GM19395 (cell line): ENCODE data around the gene MKS1.

ENCODE experiments used
- ATAC-seq: cut with Tn5 transposase; IDR thresholded peaks from one replicate; pipeline ENCODE4 v1.9.1; 2021; ENCODE audit warnings: mild to moderate bottlenecking, moderate library complexity; ENCODE audit not compliant: unreplicated experiment

MKS1 gene

DNA sequence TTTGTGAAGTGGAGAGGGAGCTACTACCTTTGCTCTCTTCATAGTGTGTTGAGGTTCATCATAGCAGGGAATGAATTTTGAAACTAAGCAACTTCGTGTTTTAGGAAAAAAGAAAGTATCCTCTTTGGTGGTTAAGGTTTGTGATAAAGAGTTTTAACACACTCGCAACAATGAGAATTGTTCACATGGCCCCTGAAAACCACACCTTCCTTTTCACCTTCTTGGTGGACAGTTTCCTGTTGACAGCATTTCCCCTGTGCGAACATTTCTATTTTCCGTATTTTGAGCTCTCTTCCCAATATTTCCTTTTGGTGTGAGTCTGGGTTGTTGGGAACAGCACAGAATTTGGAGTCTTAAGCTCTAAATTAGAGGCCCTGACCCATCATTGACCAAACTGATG lies 48.4 kb downstream of the MKS1 start:
- no peak for ATAC-seq

DNA sequence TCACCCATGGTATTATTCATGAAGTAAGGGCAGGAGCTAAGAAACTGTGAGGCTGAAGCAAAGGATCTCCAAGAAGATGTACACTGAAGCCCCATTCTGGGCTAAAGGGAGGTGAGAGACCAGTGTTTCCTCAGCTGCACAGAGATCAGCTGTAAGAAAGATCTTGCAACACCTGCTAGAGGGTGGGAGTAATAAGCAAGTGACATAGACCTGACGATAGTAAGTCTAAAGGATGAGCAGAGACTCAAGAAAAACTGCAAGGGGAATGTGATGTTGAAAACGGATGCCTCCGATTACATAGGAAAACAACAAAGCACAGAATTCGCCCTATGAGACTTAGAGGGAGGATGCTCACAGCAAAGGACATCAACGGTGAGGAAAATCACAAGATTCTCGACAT lies 52.4 kb downstream of the MKS1 start, which contains the start of gene OR4D2:
OR4D2 (plus strand) TSS at position 301 of the 400 bp plus-strand sequence. CDS start 2,674 bp downstream, outside the sequence.
- ATAC-seq = no peak

DNA sequence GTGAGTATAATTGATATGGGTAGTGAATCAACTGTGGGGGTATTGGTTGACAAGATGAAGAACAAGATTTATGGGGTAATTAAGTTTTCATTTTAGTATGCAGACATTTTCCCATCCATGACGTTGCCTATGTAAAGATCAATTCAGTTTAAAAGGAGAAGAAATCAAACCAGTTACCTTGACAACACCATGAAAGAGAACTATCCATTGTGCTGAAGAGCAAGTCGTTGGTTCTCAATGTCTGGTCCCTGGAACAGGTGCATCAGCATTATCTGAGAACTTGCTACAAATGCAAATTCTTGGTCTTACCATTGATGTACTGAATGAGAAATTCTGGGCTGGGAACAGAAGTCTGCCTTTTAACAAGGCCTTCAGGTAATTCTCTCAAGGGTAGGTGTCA lies 53.1 kb downstream of the MKS1 start:
- ATAC-seq = no peak

DNA sequence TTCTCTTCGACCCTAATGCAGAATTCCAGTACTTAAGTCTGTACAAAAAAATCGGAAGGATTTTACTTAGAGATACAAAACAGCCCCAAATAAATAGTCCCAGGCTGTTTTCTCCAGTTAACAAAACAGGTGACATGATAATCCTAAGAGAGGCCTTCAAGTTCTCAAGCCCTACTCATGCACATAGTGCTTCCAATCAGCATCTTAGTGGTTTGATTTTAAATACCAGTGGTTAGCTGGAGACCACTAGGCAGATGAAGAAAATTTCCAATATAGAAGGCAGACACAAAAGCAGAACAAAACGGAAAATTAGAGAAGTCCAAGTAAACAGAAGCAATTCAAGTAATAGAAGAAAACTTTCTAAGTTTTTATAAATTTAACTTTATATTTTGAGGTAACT lies 57.5 kb downstream of the MKS1 start:
- no peak for ATAC-seq

DNA sequence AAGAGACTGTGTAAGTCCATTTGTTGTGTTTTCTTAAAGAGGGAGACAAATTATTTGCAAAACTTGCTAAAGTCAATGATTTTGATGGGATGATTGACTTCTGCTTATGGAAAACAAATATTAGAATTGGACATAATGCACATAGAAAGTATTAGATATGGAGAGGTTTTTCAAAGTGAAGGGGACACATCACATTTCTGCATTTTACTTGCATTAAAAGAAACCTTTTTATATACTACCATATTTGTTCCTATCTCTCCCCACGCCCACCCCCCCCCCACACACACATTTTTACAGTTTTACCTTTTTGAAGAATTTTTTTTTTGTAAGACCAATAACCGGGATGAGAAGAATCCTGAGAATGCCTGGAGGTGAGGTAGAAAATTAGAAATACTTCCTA lies 60.9 kb downstream of the MKS1 start:
- no peak for ATAC-seq

DNA sequence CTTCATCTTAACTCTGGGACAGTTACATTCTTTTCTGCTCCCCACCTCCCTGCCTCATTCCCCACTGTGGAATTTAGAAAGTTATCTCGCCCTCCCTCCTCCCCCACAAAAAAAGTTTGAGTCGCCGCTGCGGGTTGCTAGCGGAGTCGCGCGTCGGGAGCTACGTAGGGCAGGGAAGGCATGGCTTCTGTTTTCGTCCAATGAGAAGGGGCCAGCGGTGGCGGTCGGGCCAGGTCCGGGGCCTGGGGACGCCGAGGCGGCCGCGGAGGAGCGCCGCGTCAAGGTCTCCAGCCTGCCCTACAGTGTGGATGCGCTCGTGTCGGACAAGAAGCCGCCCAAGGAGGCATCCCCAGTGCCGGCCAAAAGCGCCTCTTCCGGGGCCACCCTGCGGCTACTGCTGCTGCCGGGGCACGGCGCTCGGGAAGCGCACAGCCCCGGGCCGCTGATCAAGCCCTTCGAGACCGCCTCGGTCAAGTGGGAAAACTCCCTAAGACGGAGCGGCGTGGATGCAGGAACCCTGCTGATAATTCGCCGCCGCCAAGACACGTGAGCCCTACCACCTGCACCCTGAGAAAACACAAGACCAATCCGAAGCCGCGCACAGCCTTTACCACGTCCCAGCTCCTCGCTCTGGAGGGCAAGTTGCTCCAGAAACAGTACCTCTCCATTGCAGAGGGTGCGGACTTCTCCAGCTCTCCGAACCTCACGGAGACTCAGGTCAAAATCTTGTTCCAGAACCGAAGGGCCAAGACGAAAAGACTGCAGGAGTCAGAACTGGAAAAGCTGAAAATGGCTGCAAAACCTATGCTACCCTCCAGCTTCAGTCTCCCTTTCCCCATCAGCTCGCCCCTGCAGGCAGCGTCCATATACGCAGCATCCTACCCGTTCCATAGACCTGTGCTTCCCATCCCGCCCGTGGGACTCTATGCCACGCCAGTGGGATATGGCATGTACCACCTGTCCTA lies 61.9 kb downstream of the MKS1 start:
- no peak for ATAC-seq
